Heart right ventricle (tissue), 16 donors: ENCODE measurements around the gene ALCAM. TPM values are rescaled to one million over a fixed set of nuclear protein-coding genes. Genes with fewer than 3 reads are reported as not detected.

Source experiments
- ATAC-seq, 8 donors: fragments of 200-7000 bp; cut with Tn5 transposase; one replicate each; pipeline ENCODE4 v1.9.1; 2020; ENCODE audit warnings: mild to moderate bottlenecking in 8 of 8, moderate library complexity in 8 of 8, moderate number of reproducible peaks in 1 of 8
- DNase-seq, 2 donors: peaks; one replicate each; pipeline ENCODE4 v3.0.0-alpha.2; 2020
- H3K27ac ChIP-seq, 10 donors: fragments of 200-600 bp; sonication (generic) in 2 of 10; one replicate each; pipeline versions ENCODE4 v1.5.0 to v1.8.0; 2020 to 2022; ENCODE audit warnings: mild to moderate bottlenecking in 3 of 10
- H3K27me3 ChIP-seq, 7 donors: fragments of 200-600 bp; one replicate each; pipeline ENCODE4 v1.8.0; 2021 to 2022; ENCODE audit warnings: mild to moderate bottlenecking in 2 of 7
- H3K36me3 ChIP-seq, 9 donors: fragments of 200-600 bp; sonication (generic) in 1 of 9; one replicate each; pipeline versions ENCODE4 v1.5.0 to v1.8.0; 2020 to 2022; ENCODE audit warnings: mild to moderate bottlenecking in 2 of 9
- H3K4me1 ChIP-seq, 9 donors: fragments of 200-600 bp; sonication (generic) in 1 of 9; one replicate each; pipeline versions ENCODE4 v1.5.0 to v1.8.0; 2020 to 2022; ENCODE audit warnings: mild to moderate bottlenecking in 4 of 9
- H3K4me3 ChIP-seq, 10 donors: fragments of 200-600 bp; sonication (generic) in 2 of 10; one replicate each; pipeline versions ENCODE4 v1.5.0 to v1.8.0; 2020 to 2022; ENCODE audit warnings: mild to moderate bottlenecking in 7 of 10, moderate library complexity in 2 of 10
- H3K9me3 ChIP-seq, 11 donors: fragments of 200-600 bp in 10 of 11; sonication (generic) in 2 of 11; one replicate each; pipeline versions ENCODE4 v1.5.0 to v1.8.0; 2013 to 2022; ENCODE audit warnings: mild to moderate bottlenecking in 2 of 11, control low read depth in 1 of 11, moderate library complexity in 1 of 11
- CTCF ChIP-seq, 9 donors: fragments of 200-600 bp; sonication (generic) in 2 of 9; IDR thresholded peaks; one replicate each; pipeline versions ENCODE4 v1.5.0 to v1.8.0; 2021 to 2022; ENCODE audit warnings: antibody characterized with exemption in 9 of 9, mild to moderate bottlenecking in 5 of 9, moderate library complexity in 1 of 9
- WGBS, 2 donors: extraction: QIAGEN DNeasy Blood & Tissue Kit; methylation state at CpG; one replicate each; pipeline ENCODE4 v1.1.7; 2013; ENCODE audit warnings: inconsistent platforms in 1 of 2; 5-methylcytosine and 5-hydroxymethylcytosine counted together
- intact Hi-C, 10 donors: fragments of 100-400 bp; cut with DNase I; formaldehyde crosslinking; loops; one replicate each; pipeline versions ENCODE4 v1.11.1 to v1.14.2; 2022
- polyA plus RNA-seq, 2 donors: library from polyadenylated mRNA; stranded (reverse); fragments of 200-250 nt; gene quantifications; one replicate each; pipeline ENCODE4 v1.2.3, GENCODE V29; 2013
- total RNA-seq, 10 donors: library from RNA; stranded (reverse); fragmentation: NEBNext Ultra II Directional in 3 of 10; extraction: Animal tissue kit (Norgen Biotek cat#: 25700) in 3 of 10; gene quantifications; one replicate each; pipeline versions ENCODE4 v1.2.1 to v1.2.4, GENCODE V29; 2021 to 2023
- donor health status: Arrhythmogenic right ventricular cardiomyopathy.
- donor health status: ischemic (EF 13 %, LVEDD 7.1; RV severe dilation, severe dysfunction).
- donor health status: healthy with polysubstance abuse.
- donor health status: DM: no; HTN: yes; CAD: no.
- donor health status: DM: no; HTN: no; CAD: no.
- donor health status: ischemic (EF 25% LVEDD 6.9; RV normal size, moderate dysfunction).
- donor health status: ischemic (EF 25% LVEDD 5.7; RV mildly dilated, moderate dysfunction).
- donor health status: healthy.
- donor health status: DM: yes; HTN: yes; CAD: no.
- donor health status: Ischemic cardiomyopathy.
- donor health status: ischemic (EF 35%, LVEDD 5.7; RV mildly dilated, moderate dysfunction).
- donor health status: nonischemic (EF 11% LVEDD 7.7; RV severe dilation, severe dysfunction).
- donor health status: DM: yes; HTN: yes; CAD: no.
- donor health status: PGD.
- donor health status: ischemic (EF 29% LVEDD 5.4; RV normal size, mild dysfunction).
- donor health status: nonischemic (EF 23%, LVEDD 6.1; RV moderate dilation, normal function).

ALCAM gene
- total and polyA plus RNA-seq, 12 donors, result 1.3 to 23.9 (median 3.6) TPM

GRCh38 chr3:105394177-105394576 is 27.5 kb downstream of the ALCAM start:
- no peaks in the 10 kb centered on the region for H3K4me1 ChIP-seq
- WGBS, 2 donors, result 66 to 71% methylated on average over 7 of the region's 7 CpGs
- H3K27me3 ChIP-seq, result no peaks in the 10 kb centered on the region
- DNase-seq (no peak), ATAC-seq (no peak)
- no peak for TF ChIP-seq CTCF (IDR thresholded peaks at IDR 0.05)
- H3K27ac ChIP-seq, result no peak overlapping the region
- peaks cover 0 to 38% (median 16%) of the 10 kb centered on the region in 11 donors for H3K9me3 ChIP-seq
- H3K36me3 ChIP-seq, result no peaks in the 10 kb centered on the region
- no peak overlapping the region for H3K4me3 ChIP-seq
- intact Hi-C loops, result no loop called here

GRCh38 chr3:105397974-105398373 is 31.3 kb downstream of the ALCAM start:
- no peak overlapping the region for H3K4me3 ChIP-seq
- no peak for TF ChIP-seq CTCF (IDR thresholded peaks at IDR 0.05)
- H3K27me3 ChIP-seq, result no peaks in the 10 kb centered on the region

GRCh38 chr3:105398437-105398836 is 31.7 kb downstream of the ALCAM start:
- DNase-seq (no peak), ATAC-seq (no peak)
- H3K36me3 ChIP-seq, result no peaks in the 10 kb centered on the region
- peaks cover 0 to 6% (median 0%) of the 10 kb centered on the region in 11 donors for H3K9me3 ChIP-seq
- intact Hi-C loops, result no loop called here
- H3K4me1 ChIP-seq, result no peaks in the 10 kb centered on the region
- no peaks in the 10 kb centered on the region for H3K27me3 ChIP-seq
- H3K27ac ChIP-seq, result no peak overlapping the region
- H3K4me3 ChIP-seq, result no peak overlapping the region
- no peak for TF ChIP-seq CTCF (IDR thresholded peaks at IDR 0.05)

More at GRCh38 chr3:105397974-105398373, 31.3 kb downstream of the ALCAM start:
- H3K27ac ChIP-seq, result no peak overlapping the region
- H3K9me3 ChIP-seq, result peaks cover 0 to 5% (median 1%) of the 10 kb centered on the region in 11 donors
- ATAC-seq, result no peak
- no peak for DNase-seq
- H3K4me1 ChIP-seq, result no peaks in the 10 kb centered on the region
- intact Hi-C loops, result no loop called here
- no peaks in the 10 kb centered on the region for H3K36me3 ChIP-seq
- 75 to 100% methylated on average over 1 of the region's 1 CpG for WGBS, 2 donors

GRCh38 chr3:105399062-105399461 is 32.4 kb downstream of the ALCAM start:
- Histone ChIP-seq H3K27ac (no peak overlapping the region), H3K4me3 (no peak overlapping the region), H3K9me3 (peaks cover 0 to 11% (median 0%) of the 10 kb centered on the region in 11 donors), H3K4me1 (no peaks in the 10 kb centered on the region), H3K27me3 (no peaks in the 10 kb centered on the region), H3K36me3 (no peaks in the 10 kb centered on the region)
- no peak for DNase-seq
- ATAC-seq, result no peak
- 83 to 93% methylated on average over 1 of the region's 1 CpG for WGBS, 2 donors
- TF ChIP-seq CTCF (IDR thresholded peaks at IDR 0.05), result no peak
- intact Hi-C loops, result no loop called here
